GM10248 (cell line): ENCODE measurements around the gene JAG1.

Experiments used
- CTCF ChIA-PET: fragments of 300-600 bp; sonication (Branson Sonifier 250); formaldehyde crosslinking; extraction: SDS; loops from one replicate; lab custom pipeline; 2021; ENCODE audit warnings: antibody characterized with exemption; lab: Yijun Ruan, JAX
- POLR2A ChIA-PET: fragments of 350-650 bp; sonication (Branson Sonifier 250); formaldehyde crosslinking; extraction: SDS; loops from one replicate; lab custom pipeline; 2020; ENCODE audit warnings: antibody characterized with exemption; lab: Yijun Ruan, JAX
- DNase-seq: peaks from one replicate; pipeline ENCODE4 v3.0.0; 2012; ENCODE audit errors: extremely low spot score
- CTCF ChIP-seq: IDR thresholded peaks from 2 replicates; pipeline ENCODE4 v1.5.1; 2012; ENCODE audit warnings: mild to moderate bottlenecking, low read depth; ENCODE audit errors: extremely low read depth, missing control alignments, control extremely low read depth

JAG1 gene

GRCh38 chr20:10710991-10711775, 37.4 kb upstream of the JAG1 start:
- ChIA-PET POLR2A (no interaction called here), CTCF (interaction anchor here (0.6 to 4.4 kb wide), 3 partner anchors 13 to 19 kb away, joined by 3 to 17 read pairs (median 6); no protein-coding TSS in a partner anchor)
- TF ChIP-seq CTCF, result no peak
- no peak for DNase-seq

GRCh38 chr20:10709916-10710315, 36.1 kb upstream of the JAG1 start:
- CTCF ChIA-PET, result no interaction called here
- POLR2A ChIA-PET, result no interaction called here
- no peak for TF ChIP-seq CTCF
- no peak for DNase-seq

- DNase-seq, result no peak
- CTCF ChIA-PET, result interaction anchor here (0.6 to 0.8 kb wide), 2 partner anchors 12 to 150 kb away, joined by 3 read pairs; no protein-coding TSS in a partner anchor
- POLR2A ChIA-PET, result no interaction called here
- TF ChIP-seq CTCF, result no peak
Observed at GRCh38 chr20:10708351-10709185, 34.8 kb upstream of the JAG1 start.

- TF ChIP-seq CTCF, result no peak
- ChIA-PET CTCF (interaction anchor here (0.6 to 0.8 kb wide), 2 partner anchors 11 to 151 kb away, joined by 3 read pairs; no protein-coding TSS in a partner anchor), POLR2A (no interaction called here)
- no peak for DNase-seq
Observed at GRCh38 chr20:10707791-10708190, 34.0 kb upstream of the JAG1 start.

- POLR2A ChIA-PET, result no interaction called here
- CTCF ChIA-PET, result interaction anchor here (2.8 kb wide), 1 partner anchor 10 kb away, joined by 13 read pairs; no protein-coding TSS in a partner anchor
- DNase-seq, result no peak
- no peak for TF ChIP-seq CTCF
Observed at GRCh38 chr20:10707068-10707467, 33.3 kb upstream of the JAG1 start.

- TF ChIP-seq CTCF, result no peak
- ChIA-PET CTCF (interaction anchor here (2.8 kb wide), 1 partner anchor 10 kb away, joined by 13 read pairs; no protein-coding TSS in a partner anchor), POLR2A (no interaction called here)
- no peak for DNase-seq
Observed at GRCh38 chr20:10706460-10706811, 32.6 kb upstream of the JAG1 start.
